B cell (primary cell): ENCODE results near the gene CECR2. TPM values are rescaled to one million over a fixed set of nuclear protein-coding genes. Genes with fewer than 3 reads are reported as not detected.

ENCODE experiments used
- ATAC-seq: fragments of 200-7000 bp; cut with Tn5 transposase; one replicate; pipeline ENCODE4 v1.10.0; 2021; ENCODE audit warnings: low read depth, mild to moderate bottlenecking, moderate number of reproducible peaks, moderate library complexity
- CTCF ChIA-PET: fragments of 350-600 bp; sonication (Branson Sonifier 250); formaldehyde crosslinking; loops from one replicate; lab custom pipeline; 2021; ENCODE audit warnings: antibody characterized with exemption, inconsistent platforms; lab: Charles Lee
- POLR2A ChIA-PET: fragments of 350-600 bp; sonication (Branson Sonifier 250); formaldehyde crosslinking; loops from one replicate; lab custom pipeline; 2021; ENCODE audit warnings: antibody characterized with exemption; lab: Charles Lee
- DNase-seq: peaks from one replicate; pipeline ENCODE4 v3.0.0; 2013
- H2AFZ ChIP-seq: 2 replicates; pipeline ENCODE4 v1.6.1; 2012; ENCODE audit warnings: mild to moderate bottlenecking, low read depth, low read length; ENCODE audit not compliant: insufficient read depth, poor library complexity, severe bottlenecking
- H3K27ac ChIP-seq, 2 donors: 1 replicate in 1 of 2; 2 replicates in 1 of 2; pipeline ENCODE4 v1.5.1; 2012 to 2013; ENCODE audit warnings: low read length in 2 of 2, mild to moderate bottlenecking in 2 of 2, moderate library complexity in 1 of 2
- H3K27me3 ChIP-seq, 4 experiments: fragments of 200-600 bp in 1 of 4; sonication (generic) in 1 of 4; replicated peaks in 1 of 4; 1 replicate in 2 of 4; 2 replicates in 2 of 4; pipeline versions ENCODE4 v1.6.1 to v1.7.0; 2013 to 2016; ENCODE audit warnings: low read length in 3 of 4, mild to moderate bottlenecking in 2 of 4, mixed read lengths in 1 of 4, moderate library complexity in 1 of 4; ENCODE audit not compliant: insufficient read depth in 4 of 4, control insufficient read depth in 3 of 4; ENCODE audit errors: control extremely low read depth in 1 of 4
- H3K36me3 ChIP-seq, 2 experiments: replicated peaks in 1 of 2; 1 replicate in 1 of 2; 2 replicates in 1 of 2; pipeline versions ENCODE4 v1.6.1 to v1.7.1; 2013; ENCODE audit warnings: low read length in 1 of 2; ENCODE audit not compliant: insufficient read depth in 2 of 2, control insufficient read depth in 1 of 2; ENCODE audit errors: control extremely low read depth in 1 of 2, extremely low read depth in 1 of 2
- H3K4me1 ChIP-seq, 2 donors: fragments of 200-600 bp in 1 of 2; sonication (generic) in 1 of 2; 1 replicate in 1 of 2; 2 replicates in 1 of 2; pipeline versions ENCODE4 v1.5.1 to v1.6.1; 2013 to 2017; ENCODE audit warnings: low read length in 2 of 2; ENCODE audit not compliant: control insufficient read depth in 2 of 2, insufficient read depth in 2 of 2
- H3K4me2 ChIP-seq: replicated peaks from 2 replicates; pipeline ENCODE3; 2012; ENCODE audit warnings: mild to moderate bottlenecking, low read depth, low read length; ENCODE audit not compliant: poor library complexity, severe bottlenecking
- H3K4me3 ChIP-seq, 5 experiments: fragments of 200-600 bp in 1 of 5; sonication (generic) in 1 of 5; 1 replicate in 3 of 5; 2 replicates in 2 of 5; pipeline versions ENCODE4 v1.5.1 to v1.7.0; 2011 to 2016; ENCODE audit warnings: low read length in 4 of 5, mild to moderate bottlenecking in 4 of 5, low read depth in 2 of 5, control low read depth in 1 of 5, moderate library complexity in 1 of 5; ENCODE audit not compliant: insufficient read depth in 1 of 5; ENCODE audit errors: control extremely low read depth in 1 of 5, extremely low read depth in 1 of 5
- H3K79me2 ChIP-seq: fragments of 200-600 bp; sonication (generic); one replicate; pipeline ENCODE4 v1.6.0; 2016; ENCODE audit warnings: low read length; ENCODE audit not compliant: control insufficient read depth, insufficient read depth
- H3K9ac ChIP-seq: fragments of 200-600 bp; sonication (generic); 2 replicates; pipeline ENCODE4 v1.6.1; 2017; ENCODE audit warnings: mild to moderate bottlenecking, low read length, moderate library complexity
- H3K9me3 ChIP-seq, 3 donors: one replicate each; pipeline versions ENCODE4 v1.6.1 to v1.7.1; 2013; ENCODE audit warnings: low read length in 2 of 3; ENCODE audit not compliant: control insufficient read depth in 2 of 3, insufficient read depth in 1 of 3; ENCODE audit errors: control extremely low read depth in 1 of 3
- H4K20me1 ChIP-seq: 2 replicates; pipeline ENCODE4 v1.6.0; 2012; ENCODE audit warnings: mild to moderate bottlenecking, low read length; ENCODE audit not compliant: insufficient read depth, control insufficient read depth, poor library complexity, severe bottlenecking
- H3K27ac Mint-ChIP-seq: one replicate; pipeline ENCODE4 v1.8.0; 2021; ENCODE audit warnings: mixed read lengths
- H3K27me3 Mint-ChIP-seq: one replicate; pipeline ENCODE4 v1.8.0; 2021; ENCODE audit warnings: mixed read lengths
- H3K4me1 Mint-ChIP-seq: one replicate; pipeline ENCODE4 v1.8.0; 2021; ENCODE audit warnings: mixed read lengths
- H3K4me3 Mint-ChIP-seq: one replicate; pipeline ENCODE4 v1.8.0; 2021; ENCODE audit warnings: mixed read lengths
- H3K9me3 Mint-ChIP-seq: one replicate; pipeline ENCODE4 v1.8.0; 2022; ENCODE audit warnings: mixed read lengths; ENCODE audit not compliant: insufficient read depth
- CTCF ChIP-seq: fragments of 200-600 bp; IDR thresholded peaks from one replicate; pipeline ENCODE4 v1.8.0; 2022; ENCODE audit warnings: antibody characterized with exemption, mild to moderate bottlenecking
- EZH2 ChIP-seq: IDR thresholded peaks from 2 replicates; pipeline ENCODE4 v1.6.1; 2012; ENCODE audit warnings: borderline replicate concordance, low read depth, mild to moderate bottlenecking, moderate library complexity, low read length; ENCODE audit not compliant: insufficient read depth, poor library complexity, severe bottlenecking
- WGBS: methylation state at CpG from one replicate; pipeline ENCODE4 v1.1.5; 2013; ENCODE audit warnings: missing lambda C conversion rate; ENCODE audit not compliant: insufficient coverage; 5-methylcytosine and 5-hydroxymethylcytosine counted together
- intact Hi-C: fragments of 100-400 bp; cut with micrococcal nuclease; formaldehyde crosslinking; loops from one replicate; pipeline ENCODE4 v1.10.0; 2022
- polyA plus RNA-seq: library from polyadenylated mRNA; depleted of rRNA; stranded (reverse); fragments of >200 nt; gene quantifications from 2 replicates; pipeline ENCODE4 v1.2.3, GENCODE V29; 2012
- total RNA-seq, 2 donors: library from RNA; stranded (reverse); fragments of 120-200 nt in 1 of 2; gene quantifications; 1 replicate in 1 of 2; 2 replicates in 1 of 2; pipeline versions ENCODE4 v1.2.3 to v1.2.4, GENCODE V29; 2013 to 2022

CECR2 gene
- total and polyA plus RNA-seq, 2 donors (not counting 1 experiment from before 2014, with no cell fraction given) = 0.13 to 6.6 TPM

GRCh38 chr22:17597217-17597616, 228.0 kb downstream of the CECR2 start:
- peaks cover 48% of the 10 kb centered on the region for H4K20me1 ChIP-seq
- TF ChIP-seq CTCF = no peak
- no peak for TF ChIP-seq EZH2
- no peak overlapping the region for H2AFZ ChIP-seq
- no peaks in the 10 kb centered on the region for H3K79me2 ChIP-seq
- CTCF ChIA-PET = no interaction called here
- no peak overlapping the region for H3K27ac ChIP-seq
- DNase-seq = no peak
- peaks cover 3 to 62% of the 10 kb centered on the region in 2 experiments for H3K36me3 ChIP-seq
- peaks cover 26 to 27% of the 10 kb centered on the region in 2 donors for H3K4me1 ChIP-seq
- ATAC-seq = no peak
- H3K4me3 ChIP-seq = no peak overlapping the region
- peaks cover 0 to 5% (median 5%) of the 10 kb centered on the region in 3 donors for H3K9me3 ChIP-seq
- Mint-ChIP-seq H3K4me1 (peaks cover 30% of the 10 kb centered on the region), H3K9me3 (no peaks in the 10 kb centered on the region), H3K27me3 (no peaks in the 10 kb centered on the region), H3K4me3 (no peak overlapping the region), H3K27ac (no peak overlapping the region)
- no peak overlapping the region for H3K4me2 ChIP-seq
- H3K27me3 ChIP-seq = no peaks in the 10 kb centered on the region
- POLR2A ChIA-PET = interaction anchor here (0.7 kb wide), 1 partner anchor 41 kb away, joined by 3 read pairs; the partner anchor contains the start of gene BCL2L13
- intact Hi-C loops = no loop called here
- 94% methylated on average over 2 of the region's 2 CpGs for WGBS
- no peak overlapping the region for H3K9ac ChIP-seq

- POLR2A ChIA-PET = no interaction called here
- DNase-seq (no peak), ATAC-seq (no peak)
- H3K27ac ChIP-seq = no peak overlapping the region
- H3K9me3 ChIP-seq = peaks cover 0 to 5% (median 5%) of the 10 kb centered on the region in 3 donors
- no peak for TF ChIP-seq EZH2
- TF ChIP-seq CTCF = no peak
- Mint-ChIP-seq H3K9me3 (no peaks in the 10 kb centered on the region), H3K4me1 (peaks cover 27% of the 10 kb centered on the region), H3K27me3 (no peaks in the 10 kb centered on the region), H3K27ac (no peak overlapping the region), H3K4me3 (no peak overlapping the region)
- peaks cover 49% of the 10 kb centered on the region for H4K20me1 ChIP-seq
- CTCF ChIA-PET = no interaction called here
- peaks cover 24 to 27% of the 10 kb centered on the region in 2 donors for H3K4me1 ChIP-seq
- H3K79me2 ChIP-seq = peaks cover 2% of the 10 kb centered on the region
- no peak overlapping the region for H2AFZ ChIP-seq
- peaks cover 3 to 56% of the 10 kb centered on the region in 2 experiments for H3K36me3 ChIP-seq
- no peak overlapping the region for H3K4me3 ChIP-seq
- no peak overlapping the region for H3K4me2 ChIP-seq
- H3K27me3 ChIP-seq = no peaks in the 10 kb centered on the region
- H3K9ac ChIP-seq = no peak overlapping the region
- WGBS = 100% methylated on average over 1 of the region's 4 CpGs
- intact Hi-C loops = no loop called here
Observed at GRCh38 chr22:17598318-17598717, 229.1 kb downstream of the CECR2 start.
